Upper lobe of left lung (tissue), 6 donors: ENCODE data around the gene DIAPH2. TPM values are rescaled to one million over a fixed set of nuclear protein-coding genes. Genes with fewer than 3 reads are reported as not detected.

Experiments
- ATAC-seq, 2 donors: fragments of 200-7000 bp; cut with Tn5 transposase; one replicate each; pipeline ENCODE4 v1.9.1; 2022; ENCODE audit warnings: mild to moderate bottlenecking in 2 of 2, moderate library complexity in 2 of 2; ENCODE audit not compliant: low FRiP score in 2 of 2
- DNase-seq, 2 donors: peaks; one replicate each; pipeline ENCODE4 v3.0.0-alpha.2; 2019 to 2020
- H3K27ac ChIP-seq, 4 donors: fragments of 200-600 bp; sonication (generic); one replicate each; pipeline ENCODE4 v1.5.1; 2016 to 2019
- H3K27me3 ChIP-seq, 4 donors: fragments of 200-600 bp; sonication (generic); one replicate each; pipeline ENCODE4 v1.5.1; 2017 to 2019
- H3K36me3 ChIP-seq, 4 donors: fragments of 200-600 bp; sonication (generic); one replicate each; pipeline ENCODE4 v1.5.1; 2016 to 2019
- H3K4me1 ChIP-seq, 4 donors: fragments of 200-600 bp; sonication (generic); one replicate each; pipeline ENCODE4 v1.5.1; 2018 to 2019
- H3K4me3 ChIP-seq, 4 donors: fragments of 200-600 bp; sonication (generic); one replicate each; pipeline ENCODE4 v1.5.1; 2017 to 2019; ENCODE audit warnings: mild to moderate bottlenecking in 2 of 4, moderate library complexity in 1 of 4
- H3K9me3 ChIP-seq, 4 donors: fragments of 200-600 bp; sonication (generic); one replicate each; pipeline ENCODE4 v1.5.1; 2018 to 2019
- CTCF ChIP-seq, 6 experiments: fragments of 450-650 bp in 4 of 6; fragments of 200-600 bp in 2 of 6; sonication (generic) in 2 of 6; IDR thresholded peaks; one replicate each; pipeline ENCODE4 v1.5.1; 2016 to 2019; ENCODE audit warnings: antibody characterized with exemption in 6 of 6
- EP300 ChIP-seq, 4 donors: sonication (generic); formaldehyde crosslinking; IDR thresholded peaks; one replicate each; pipeline ENCODE4 v1.5.1; 2017; ENCODE audit warnings: antibody characterized with exemption in 4 of 4, control low read depth in 2 of 4
- POLR2A ChIP-seq, 4 donors: fragments of 450-650 bp; IDR thresholded peaks; one replicate each; pipeline ENCODE4 v1.5.1; 2016 to 2017; ENCODE audit warnings: antibody characterized with exemption in 4 of 4, mild to moderate bottlenecking in 2 of 4
- POLR2AphosphoS5 ChIP-seq, 2 donors: sonication (generic); formaldehyde crosslinking; IDR thresholded peaks; one replicate each; pipeline ENCODE4 v1.5.1; 2017; ENCODE audit warnings: antibody characterized with exemption in 2 of 2
- WGBS, 2 donors: methylation state at CpG; one replicate each; pipeline ENCODE4 v1.1.5; 2017 to 2018; 5-methylcytosine and 5-hydroxymethylcytosine counted together
- total RNA-seq, 6 donors: library from RNA; depleted of rRNA in 4 of 6; stranded (reverse); fragments of >200 nt in 4 of 6; gene quantifications; one replicate each; pipeline versions ENCODE4 v1.1.0 to v1.2.1, GENCODE V29; 2016 to 2021
- donor health status: DM: no; HTN: no; CAD: no; lungs with moderate emphysema.
- donor health status: DM: no; HTN: yes; CAD: no; lungs with severe emphysema.

DIAPH2 gene
- total RNA-seq, 6 donors from 2014 or later: 22.5 to 107 (median 44.1) TPM

- ATAC-seq (no peak), DNase-seq (no peak)
- Histone ChIP-seq H3K36me3 (no peaks in the 10 kb centered on the region), H3K4me3 (no peak overlapping the region), H3K4me1 (no peaks in the 10 kb centered on the region), H3K9me3 (no peaks in the 10 kb centered on the region), H3K27ac (no peak overlapping the region), H3K27me3 (no peaks in the 10 kb centered on the region)
- TF ChIP-seq CTCF (IDR thresholded peaks at IDR 0.05) (no peak), POLR2A (IDR thresholded peaks at IDR 0.05) (no peak), EP300 (IDR thresholded peaks at IDR 0.05) (no peak), POLR2AphosphoS5 (IDR thresholded peaks at IDR 0.05) (no peak)
- 89 to 100% methylated on average over 1 of the region's 1 CpG for WGBS, 2 donors
Observed at GRCh38 chrX:97328853-97329390, 644.3 kb downstream of the DIAPH2 start.

GRCh38 chrX:97330151-97330550 lies 645.5 kb downstream of the DIAPH2 start:
- Histone ChIP-seq H3K27ac (no peak overlapping the region), H3K9me3 (no peaks in the 10 kb centered on the region), H3K4me3 (no peak overlapping the region), H3K4me1 (no peaks in the 10 kb centered on the region), H3K36me3 (no peaks in the 10 kb centered on the region), H3K27me3 (no peaks in the 10 kb centered on the region)
- DNase-seq (no peak), ATAC-seq (no peak)
- TF ChIP-seq EP300 (IDR thresholded peaks at IDR 0.05) (no peak), POLR2AphosphoS5 (IDR thresholded peaks at IDR 0.05) (no peak), CTCF (IDR thresholded peaks at IDR 0.05) (no peak), POLR2A (IDR thresholded peaks at IDR 0.05) (no peak)
- 92 to 100% methylated on average over 1 of the region's 1 CpG for whole genome bisulfite sequencing, 2 donors

GRCh38 chrX:97332963-97333362 lies 648.3 kb downstream of the DIAPH2 start:
- H3K27ac ChIP-seq: no peak overlapping the region
- no peaks in the 10 kb centered on the region for H3K4me1 ChIP-seq
- 69 to 76% methylated on average over 3 of the region's 3 CpGs for WGBS, 2 donors
- H3K27me3 ChIP-seq: no peaks in the 10 kb centered on the region
- no peaks in the 10 kb centered on the region for H3K36me3 ChIP-seq
- no peak for ATAC-seq
- no peak for TF ChIP-seq EP300 (IDR thresholded peaks at IDR 0.05)
- TF ChIP-seq POLR2AphosphoS5 (IDR thresholded peaks at IDR 0.05): no peak
- TF ChIP-seq POLR2A (IDR thresholded peaks at IDR 0.05): no peak
- TF ChIP-seq CTCF (IDR thresholded peaks at IDR 0.05): no peak
- H3K4me3 ChIP-seq: no peak overlapping the region
- no peaks in the 10 kb centered on the region for H3K9me3 ChIP-seq
- DNase-seq: no peak

DNA sequence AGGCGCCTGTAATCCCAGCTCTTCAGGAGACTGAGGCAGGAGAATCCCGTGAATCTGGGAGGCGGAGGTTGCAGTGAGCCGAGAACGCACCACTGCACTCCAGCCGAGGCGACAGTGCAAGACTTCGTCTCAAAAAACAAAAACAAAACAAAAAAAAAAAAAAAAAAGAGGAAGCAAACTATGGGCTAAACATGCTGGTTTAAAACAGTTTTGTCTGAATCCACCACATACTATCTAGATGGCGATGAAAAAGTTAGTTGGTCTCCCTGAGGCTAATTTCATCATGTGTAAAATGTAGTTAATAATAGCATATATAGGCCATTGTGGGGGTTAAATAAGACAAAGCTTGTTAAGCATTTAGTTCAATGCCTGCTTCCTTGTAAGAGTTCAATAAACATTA lies 650.2 kb downstream of the DIAPH2 start:
- no peak for DNase-seq
- H3K4me3 ChIP-seq: no peak overlapping the region

More for the DNA sequence above, 650.2 kb downstream of the DIAPH2 start:
- TF ChIP-seq POLR2A (IDR thresholded peaks at IDR 0.05) (no peak), EP300 (IDR thresholded peaks at IDR 0.05) (no peak), POLR2AphosphoS5 (IDR thresholded peaks at IDR 0.05) (no peak), CTCF (IDR thresholded peaks at IDR 0.05) (no peak)
- Histone ChIP-seq H3K4me1 (no peaks in the 10 kb centered on the region), H3K9me3 (no peaks in the 10 kb centered on the region), H3K36me3 (no peaks in the 10 kb centered on the region), H3K27ac (no peak overlapping the region), H3K27me3 (no peaks in the 10 kb centered on the region)
- no peak for ATAC-seq
- WGBS, 2 donors: 92 to 96% methylated on average over 9 of the region's 9 CpGs
